ENCODE measurements around the gene PROS1.
A peak's percentile ranks its signal among the peaks of the same experiment; 100 is the strongest.

Gene PROS1

DNA sequence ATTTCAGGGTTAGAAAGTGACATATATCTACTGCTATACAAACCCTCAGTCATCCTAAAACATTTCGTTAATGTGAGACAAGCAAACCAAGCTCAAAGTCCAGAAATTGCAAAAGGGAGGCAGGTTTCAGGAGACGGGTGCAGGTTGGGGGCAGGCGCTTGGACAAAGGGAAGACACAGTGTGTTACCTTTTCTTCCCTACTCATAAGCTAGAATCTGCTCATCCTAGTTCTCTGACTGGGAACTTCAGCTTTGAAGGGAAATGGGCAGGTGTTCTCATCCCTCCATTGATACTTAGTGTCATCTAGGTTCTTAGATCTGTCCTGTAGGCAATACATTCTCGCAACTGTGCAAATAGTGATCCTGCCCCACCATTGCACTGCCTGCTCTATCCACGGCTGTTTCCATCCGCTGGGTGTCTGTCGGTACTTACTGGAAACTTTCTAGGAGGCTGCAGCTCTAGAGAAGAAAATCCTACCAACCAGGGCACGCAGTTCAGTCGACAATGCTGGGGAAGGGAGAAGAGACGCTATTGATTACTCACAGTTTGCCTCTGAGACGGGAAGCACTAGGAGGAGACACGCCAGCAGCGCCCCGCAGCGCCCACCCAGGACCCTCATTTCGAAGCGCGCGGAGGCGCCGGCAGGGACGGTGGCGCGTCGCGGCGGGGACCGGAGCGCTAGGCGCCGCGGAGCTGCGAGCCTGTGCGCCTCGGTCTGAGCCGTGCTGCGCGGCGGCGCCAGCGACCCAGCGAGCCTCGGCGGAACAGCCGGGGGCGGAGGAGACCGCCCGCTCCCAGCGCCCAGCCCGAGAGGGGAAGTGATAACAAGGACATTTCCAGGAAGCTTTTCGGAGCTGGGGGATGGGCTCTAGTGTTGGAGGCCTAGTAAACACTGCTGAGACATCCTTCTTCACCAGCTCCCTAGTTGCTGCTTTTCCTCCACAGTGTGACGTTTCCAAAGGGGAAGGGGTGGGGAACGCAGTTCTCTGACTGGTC is at the start of gene PROS1:
TSS of gene PROS1 (minus strand) at position 766 of the 996 bp plus-strand sequence. CDS start at position 619, 147 bp downstream.
- Mint-ChIP-seq H3K4me3 (peak within 1 kb of the TSS; percentile 77), H3K36me3 (no peaks in the 10 kb centered on the region), H3K27me3 (peaks cover 26% of the 10 kb centered on the region), H3K9me3 (no peaks in the 10 kb centered on the region), H3K4me1 (peaks cover 12% of the 10 kb centered on the region), H3K27ac (peak within 1 kb of the TSS; percentile 11)
- ATAC-seq, result peak; percentile 90

- H3K9me3 Mint-ChIP-seq, result no peaks in the 10 kb centered on the region
- no peak for ATAC-seq
- no peak overlapping the region for H3K4me3 Mint-ChIP-seq
Observed at GRCh38 chr3:94020293-94020692, 46.6 kb upstream of the PROS1 start.

GRCh38 chr3:94019659-94020058 is 46.0 kb upstream of the PROS1 start:
- no peaks in the 10 kb centered on the region for H3K27me3 Mint-ChIP-seq
- H3K9me3 Mint-ChIP-seq, result no peaks in the 10 kb centered on the region
- H3K4me3 Mint-ChIP-seq, result no peak overlapping the region
- peaks cover 6% of the 10 kb centered on the region for H3K4me1 Mint-ChIP-seq
- ATAC-seq, result no peak
- no peaks in the 10 kb centered on the region for H3K36me3 Mint-ChIP-seq
- no peak overlapping the region for H3K27ac Mint-ChIP-seq

More at GRCh38 chr3:94020293-94020692, 46.6 kb upstream of the PROS1 start:
- H3K27ac Mint-ChIP-seq, result no peak overlapping the region
- H3K27me3 Mint-ChIP-seq, result no peaks in the 10 kb centered on the region
- no peaks in the 10 kb centered on the region for H3K4me1 Mint-ChIP-seq
- H3K36me3 Mint-ChIP-seq, result no peaks in the 10 kb centered on the region

DNA sequence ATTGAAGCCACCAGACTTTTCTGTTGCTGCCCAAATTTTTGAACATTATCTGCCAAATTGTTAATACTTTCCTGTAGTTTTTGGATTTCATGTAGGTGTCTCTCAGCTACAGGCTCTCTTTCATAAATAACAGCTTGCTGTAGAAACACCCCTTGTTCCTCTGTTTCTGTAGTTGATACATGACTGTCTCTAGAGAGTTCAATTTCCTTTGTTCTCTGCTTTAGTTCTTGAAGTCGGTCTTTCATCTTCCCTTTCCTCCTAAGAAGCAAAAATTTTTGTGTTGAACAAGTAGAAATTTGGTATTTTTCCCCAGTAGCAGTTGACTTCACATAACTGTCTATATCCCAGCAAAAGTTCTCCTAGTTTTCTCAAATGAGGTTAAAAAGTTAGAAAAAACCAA is 41.3 kb upstream of the PROS1 start:
- Mint-ChIP-seq H3K27me3 (no peaks in the 10 kb centered on the region), H3K36me3 (peaks cover 24% of the 10 kb centered on the region), H3K9me3 (no peaks in the 10 kb centered on the region), H3K4me1 (peaks cover 8% of the 10 kb centered on the region), H3K4me3 (no peak overlapping the region), H3K27ac (no peak overlapping the region)
- no peak for ATAC-seq

DNA sequence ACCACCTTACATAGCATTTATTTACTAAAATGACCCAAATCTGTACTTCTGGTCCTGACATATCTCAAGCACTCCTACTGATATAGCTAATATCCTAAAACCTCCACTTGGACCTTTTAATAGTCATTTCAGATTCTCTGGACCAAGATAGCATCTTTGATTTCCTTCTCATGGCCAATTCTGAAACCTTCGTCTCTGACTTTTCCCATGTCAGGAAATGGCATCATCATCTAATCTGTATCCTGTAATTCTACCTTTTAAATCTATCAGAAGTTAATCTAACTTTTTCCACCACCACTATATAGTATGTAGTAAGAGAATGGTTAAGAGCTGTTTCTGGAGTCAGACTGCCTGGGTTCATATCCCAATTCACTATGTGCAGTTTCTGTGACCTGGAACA is 38.5 kb upstream of the PROS1 start:
- H3K9me3 Mint-ChIP-seq, result no peaks in the 10 kb centered on the region
- ATAC-seq, result no peak
- peaks cover 8% of the 10 kb centered on the region for H3K4me1 Mint-ChIP-seq
- no peaks in the 10 kb centered on the region for H3K27me3 Mint-ChIP-seq
- peaks cover 24% of the 10 kb centered on the region for H3K36me3 Mint-ChIP-seq
- H3K4me3 Mint-ChIP-seq, result no peak overlapping the region
- no peak overlapping the region for H3K27ac Mint-ChIP-seq

DNA sequence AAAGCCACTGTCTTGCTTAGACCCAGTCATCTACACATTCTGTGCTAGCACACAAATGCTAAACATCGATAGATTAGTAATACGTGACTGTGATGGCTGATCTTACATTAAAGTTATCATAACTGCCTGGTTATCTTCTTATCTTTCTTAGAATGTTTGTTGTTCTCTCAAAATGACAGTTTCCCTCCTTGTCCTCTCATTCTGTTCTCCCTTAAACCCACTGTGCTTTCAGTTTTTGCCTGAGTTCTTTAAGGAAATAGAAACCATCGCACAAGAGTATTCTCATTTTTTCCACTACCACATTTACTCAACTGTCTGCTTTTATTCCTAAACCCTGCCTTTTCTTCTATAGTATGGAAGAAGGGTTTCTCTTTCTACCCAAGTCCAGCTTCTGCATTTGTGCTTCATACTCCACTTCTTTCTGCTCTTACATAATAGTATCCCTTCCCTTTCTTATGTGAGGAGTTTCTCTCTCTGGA is 37.6 kb upstream of the PROS1 start:
- no peak overlapping the region for H3K4me3 Mint-ChIP-seq
- H3K27ac Mint-ChIP-seq, result no peak overlapping the region
- no peak for ATAC-seq
- no peaks in the 10 kb centered on the region for H3K27me3 Mint-ChIP-seq
- H3K9me3 Mint-ChIP-seq, result no peaks in the 10 kb centered on the region
- peaks cover 10% of the 10 kb centered on the region for H3K4me1 Mint-ChIP-seq
- H3K36me3 Mint-ChIP-seq, result peaks cover 28% of the 10 kb centered on the region

- Mint-ChIP-seq H3K36me3 (peaks cover 30% of the 10 kb centered on the region), H3K4me1 (peaks cover 7% of the 10 kb centered on the region), H3K27ac (no peak overlapping the region), H3K9me3 (no peaks in the 10 kb centered on the region), H3K4me3 (no peak overlapping the region), H3K27me3 (no peaks in the 10 kb centered on the region)
- ATAC-seq, result no peak
Observed at GRCh38 chr3:94009608-94010007, 35.9 kb upstream of the PROS1 start.

DNA sequence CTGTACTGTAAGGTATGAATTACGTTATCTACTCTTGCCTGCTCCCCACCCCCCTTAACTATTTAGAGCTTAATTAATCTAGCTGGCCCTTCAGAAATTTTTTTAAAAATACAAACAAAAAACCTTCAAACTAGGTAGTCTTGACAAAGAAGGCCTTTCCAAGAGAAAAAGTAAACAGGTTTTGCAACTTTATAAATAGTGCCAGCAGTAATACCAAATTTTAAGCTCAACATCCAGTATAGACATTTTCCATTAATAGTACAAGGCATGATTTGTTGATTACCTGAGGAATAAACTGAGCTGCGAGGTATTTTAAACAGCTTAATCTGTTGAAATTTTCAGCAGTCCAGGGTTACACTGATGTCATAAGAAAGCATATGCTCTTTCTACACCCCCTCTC is 34.6 kb upstream of the PROS1 start:
- H3K4me1 Mint-ChIP-seq, result peaks cover 12% of the 10 kb centered on the region

DNA sequence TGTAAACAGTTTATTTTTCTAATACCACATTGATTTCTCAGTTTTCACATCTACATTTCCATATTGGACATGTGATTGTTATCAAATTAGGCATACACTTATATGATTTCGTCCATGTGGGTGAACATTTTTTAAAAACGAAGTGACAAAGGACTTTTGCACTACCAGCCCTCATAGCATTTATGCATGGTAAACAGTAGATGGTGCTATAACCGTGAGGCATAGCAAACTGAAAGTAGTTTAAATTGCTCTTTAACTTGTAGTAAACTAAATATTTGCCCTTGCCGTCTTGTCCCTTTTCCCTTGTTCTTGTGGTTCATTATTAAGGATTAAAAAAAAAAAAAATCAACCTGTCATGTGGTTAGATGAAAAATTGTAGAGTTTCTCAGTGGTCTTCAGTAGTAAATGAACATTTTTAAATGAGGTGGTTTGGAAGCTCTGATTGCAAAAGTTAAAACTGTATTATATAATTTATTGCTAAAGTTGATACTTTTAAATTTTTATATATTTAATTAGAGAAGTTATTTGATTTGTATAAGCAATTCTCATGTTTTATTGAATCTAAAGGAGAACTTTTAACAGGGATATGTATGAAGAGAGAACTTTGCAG is 30.7 kb upstream of the PROS1 start:
- no peaks in the 10 kb centered on the region for H3K9me3 Mint-ChIP-seq
- ATAC-seq, result no peak
- peak overlapping the region; percentile 70 for H3K27ac Mint-ChIP-seq
- H3K27me3 Mint-ChIP-seq, result no peaks in the 10 kb centered on the region
- H3K4me3 Mint-ChIP-seq, result peak overlapping the region; percentile 60
- H3K4me1 Mint-ChIP-seq, result peaks cover 12% of the 10 kb centered on the region
- peaks cover 6% of the 10 kb centered on the region for H3K36me3 Mint-ChIP-seq

More for the DNA sequence above, 34.6 kb upstream of the PROS1 start:
- Mint-ChIP-seq H3K9me3 (no peaks in the 10 kb centered on the region), H3K36me3 (peaks cover 28% of the 10 kb centered on the region), H3K27ac (no peak overlapping the region), H3K4me3 (no peak overlapping the region), H3K27me3 (no peaks in the 10 kb centered on the region)
- no peak for ATAC-seq

- no peaks in the 10 kb centered on the region for H3K27me3 Mint-ChIP-seq
- peaks cover 15% of the 10 kb centered on the region for H3K36me3 Mint-ChIP-seq
- no peaks in the 10 kb centered on the region for H3K9me3 Mint-ChIP-seq
- H3K4me1 Mint-ChIP-seq, result peaks cover 12% of the 10 kb centered on the region
- no peak overlapping the region for H3K27ac Mint-ChIP-seq
- ATAC-seq, result no peak
- no peak overlapping the region for H3K4me3 Mint-ChIP-seq
Observed at GRCh38 chr3:94001827-94002495, 28.3 kb upstream of the PROS1 start.

DNA sequence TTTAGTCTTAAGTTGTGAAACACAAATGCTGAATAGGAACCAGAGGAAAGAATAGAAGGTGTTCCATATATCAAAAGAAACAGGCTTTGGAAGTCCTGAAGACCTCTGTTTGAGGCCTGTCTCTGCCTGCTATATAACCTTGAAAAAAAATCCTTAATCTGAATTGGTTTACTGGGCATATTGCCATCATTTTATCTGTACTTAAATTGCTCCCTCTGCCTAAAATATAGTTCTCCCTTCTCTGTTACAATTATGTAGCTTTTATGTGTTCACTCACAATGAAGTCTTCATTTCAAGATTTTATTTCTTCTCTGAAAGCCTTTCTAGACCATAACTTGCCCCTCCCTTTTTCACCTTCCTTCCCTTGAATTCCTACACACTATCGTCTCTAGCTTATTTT is 27.5 kb upstream of the PROS1 start:
- ATAC-seq, result no peak
- peaks cover 10% of the 10 kb centered on the region for H3K36me3 Mint-ChIP-seq
- no peaks in the 10 kb centered on the region for H3K9me3 Mint-ChIP-seq
- H3K4me1 Mint-ChIP-seq, result peaks cover 8% of the 10 kb centered on the region
- no peaks in the 10 kb centered on the region for H3K27me3 Mint-ChIP-seq
- H3K27ac Mint-ChIP-seq, result no peak overlapping the region
- H3K4me3 Mint-ChIP-seq, result no peak overlapping the region

DNA sequence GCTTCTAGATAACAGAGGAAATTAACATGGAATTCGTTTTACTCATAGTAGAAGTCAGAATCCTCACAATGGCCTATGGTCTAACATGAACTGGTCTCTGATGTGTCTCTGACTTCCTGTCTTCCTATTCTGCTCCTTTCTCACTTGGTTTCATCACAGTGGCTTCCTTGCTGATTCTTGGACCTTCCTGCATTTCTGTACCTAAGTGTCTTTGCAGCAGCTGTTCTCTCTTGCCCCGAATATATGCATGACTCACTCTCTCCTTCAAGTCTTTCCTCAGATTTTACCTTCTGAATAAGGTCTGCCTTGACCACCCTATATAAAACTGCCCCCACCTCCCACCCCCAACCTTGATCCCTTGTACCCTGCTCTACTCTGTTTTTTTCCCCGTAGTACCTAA is 20.4 kb upstream of the PROS1 start:
- no peaks in the 10 kb centered on the region for H3K4me1 Mint-ChIP-seq
- H3K9me3 Mint-ChIP-seq, result no peaks in the 10 kb centered on the region
- ATAC-seq, result no peak
- no peak overlapping the region for H3K4me3 Mint-ChIP-seq
- H3K27ac Mint-ChIP-seq, result no peak overlapping the region
- no peaks in the 10 kb centered on the region for H3K27me3 Mint-ChIP-seq
- peaks cover 9% of the 10 kb centered on the region for H3K36me3 Mint-ChIP-seq

GRCh38 chr3:93992207-93992606 is 18.5 kb upstream of the PROS1 start:
- Mint-ChIP-seq H3K4me1 (no peaks in the 10 kb centered on the region), H3K27ac (no peak overlapping the region), H3K27me3 (no peaks in the 10 kb centered on the region), H3K4me3 (no peak overlapping the region), H3K36me3 (no peaks in the 10 kb centered on the region), H3K9me3 (no peaks in the 10 kb centered on the region)
- no peak for ATAC-seq

DNA sequence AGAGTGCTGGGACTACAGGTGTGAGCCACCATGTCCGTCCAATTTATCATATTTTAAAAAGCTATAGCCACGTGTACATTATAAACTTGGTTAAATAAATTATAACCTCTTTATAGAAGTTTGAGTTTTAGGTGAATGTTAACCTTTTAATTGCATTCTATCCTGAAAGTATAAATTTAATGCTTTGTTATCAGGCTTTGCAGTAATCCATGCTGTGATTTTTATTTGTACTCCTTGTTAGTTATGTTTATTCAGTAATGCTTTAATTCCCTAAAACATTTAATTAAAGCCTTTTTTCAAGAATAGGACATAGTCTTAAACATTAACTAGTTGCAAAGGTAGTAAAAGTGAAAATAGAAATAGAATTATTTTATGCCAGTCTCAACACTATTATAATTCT is 17.9 kb upstream of the PROS1 start:
- Mint-ChIP-seq H3K4me1 (no peaks in the 10 kb centered on the region), H3K27me3 (no peaks in the 10 kb centered on the region), H3K27ac (no peak overlapping the region), H3K4me3 (no peak overlapping the region), H3K9me3 (no peaks in the 10 kb centered on the region), H3K36me3 (no peaks in the 10 kb centered on the region)
- ATAC-seq, result no peak

DNA sequence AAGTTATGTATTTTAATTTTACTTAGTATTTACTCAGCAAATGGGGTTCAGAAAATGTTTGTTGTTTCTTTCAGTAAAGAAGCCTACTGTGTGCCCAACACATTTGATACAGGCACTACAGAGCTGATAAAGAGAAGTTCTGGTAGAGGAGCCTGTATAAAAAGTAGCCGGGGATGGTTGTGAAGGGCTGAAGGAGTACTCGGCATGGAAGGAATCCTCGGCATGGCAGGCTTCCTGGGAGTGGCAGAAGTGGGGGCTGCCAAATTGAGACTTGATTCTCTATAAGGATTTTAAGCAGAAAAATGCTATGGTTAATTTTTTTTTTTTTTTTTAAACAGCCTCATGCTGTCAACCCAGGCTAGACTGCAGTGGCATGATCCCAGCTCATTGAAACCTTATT is 15.5 kb upstream of the PROS1 start:
- Mint-ChIP-seq H3K4me3 (no peak overlapping the region), H3K9me3 (no peaks in the 10 kb centered on the region), H3K36me3 (no peaks in the 10 kb centered on the region), H3K27me3 (no peaks in the 10 kb centered on the region), H3K27ac (no peak overlapping the region), H3K4me1 (no peaks in the 10 kb centered on the region)
- ATAC-seq, result no peak

Measured in stimulated activated memory B cell treated with anti-CD40 and anti-IgM and Interleukin-4, amounts not matched to agents 10 μg/mL and 1 μg/mL and 100 μg/mL, for 72 hours (primary cell).